Measurements from ENCODE around the gene CEACAM1.

DNA sequence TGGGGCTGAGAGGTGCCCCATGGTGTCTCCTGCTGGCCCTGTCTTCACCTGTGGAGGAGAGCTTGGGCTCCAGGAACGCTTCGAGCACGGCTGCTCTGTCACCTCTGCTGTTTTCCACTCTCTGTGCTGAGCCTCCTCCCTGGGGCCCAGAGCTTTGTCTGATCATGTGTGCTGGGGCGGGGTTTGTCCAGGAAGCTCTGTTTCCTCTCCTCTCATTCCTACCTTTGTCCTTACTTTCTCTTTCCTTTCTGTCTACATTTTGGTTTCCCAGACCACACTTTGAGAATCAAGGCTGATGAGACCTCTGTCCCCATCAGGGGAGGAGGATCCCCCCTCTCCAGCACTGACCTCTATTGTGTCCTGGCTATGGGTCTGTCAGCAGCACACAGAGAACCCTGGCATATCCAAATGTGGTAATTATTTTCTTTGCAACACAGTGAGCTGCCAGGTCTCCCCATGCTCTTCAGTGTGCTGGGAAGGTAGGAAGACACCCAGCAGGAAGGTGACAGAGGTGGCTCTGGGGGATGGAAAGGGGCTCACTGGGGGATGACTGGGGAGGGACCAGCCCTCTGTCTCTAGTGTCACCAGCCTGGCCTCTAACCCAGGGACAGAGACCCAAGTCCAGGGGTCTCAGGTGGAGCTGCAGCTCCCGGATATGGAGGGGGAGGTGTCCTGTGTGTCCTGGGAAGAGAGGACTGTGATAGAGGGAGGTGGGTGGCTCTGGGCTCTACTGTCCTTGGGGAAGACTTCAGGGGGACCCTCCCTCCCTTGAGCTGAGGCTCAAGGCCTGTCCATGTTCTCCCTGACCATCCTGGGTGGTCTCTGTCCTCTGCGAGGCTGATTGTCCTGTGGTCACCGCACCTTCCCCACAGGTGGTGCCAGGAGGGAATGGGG is at the start of gene CEACAM1:
- TF ChIP-seq SP1 (IDR thresholded peaks at IDR 0.05) (no peak), ELF4 (IDR thresholded peaks at IDR 0.05) (no peak), FOXA1 (IDR thresholded peaks at IDR 0.05) (no peak), HDGF (IDR thresholded peaks at IDR 0.05; ENCODE audit: borderline replicate concordance) (no peak), NFRKB (IDR thresholded peaks at IDR 0.05) (no peak), ZNF384 (IDR thresholded peaks at IDR 0.05) (no peak), SUZ12 (IDR thresholded peaks at IDR 0.05) (no peak), L3MBTL2 (conservative IDR thresholded peaks at IDR 0.05) (no peak), TARDBP (IDR thresholded peaks at IDR 0.05) (no peak), FOXM1 (IDR thresholded peaks at IDR 0.05; ENCODE audit: borderline replicate concordance) (no peak), ARNT (IDR thresholded peaks at IDR 0.05) (no peak), CTBP1 (IDR thresholded peaks at IDR 0.05; ENCODE audit: borderline replicate concordance) (no peak)
- TF ChIP-seq, protein P1, sequence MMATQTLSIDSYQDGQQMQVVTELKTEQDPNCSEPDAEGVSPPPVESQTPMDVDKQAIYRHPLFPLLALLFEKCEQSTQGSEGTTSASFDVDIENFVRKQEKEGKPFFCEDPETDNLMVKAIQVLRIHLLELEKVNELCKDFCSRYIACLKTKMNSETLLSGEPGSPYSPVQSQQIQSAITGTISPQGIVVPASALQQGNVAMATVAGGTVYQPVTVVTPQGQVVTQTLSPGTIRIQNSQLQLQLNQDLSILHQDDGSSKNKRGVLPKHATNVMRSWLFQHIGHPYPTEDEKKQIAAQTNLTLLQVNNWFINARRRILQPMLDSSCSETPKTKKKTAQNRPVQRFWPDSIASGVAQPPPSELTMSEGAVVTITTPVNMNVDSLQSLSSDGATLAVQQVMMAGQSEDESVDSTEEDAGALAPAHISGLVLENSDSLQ (IDR thresholded peaks at IDR 0.05), result no peak

Data from HEK293T (cell line).